Measurements from ENCODE around the gene SANBR. TPM values are rescaled to one million over a fixed set of nuclear protein-coding genes. Genes with fewer than 3 reads are reported as not detected.

The SANBR gene
- total and polyA plus RNA-seq, 2 of the 13 experiments (the other 11 are each of a cell fraction or from before 2014, with no cell fraction given) = 9.8 to 20.9 TPM

- TF ChIP-seq ETV6 (CRISPR knock-in tag; conservative IDR thresholded peaks at IDR 0.05) (no peak), PHF5A (CRISPR knock-in tag; IDR thresholded peaks at IDR 0.05; ENCODE audit: low read depth, unreplicated experiment) (no peak), ZNF451 (CRISPR knock-in tag; IDR thresholded peaks at IDR 0.05) (no peak), ZNF619 (CRISPR knock-in tag; IDR thresholded peaks at IDR 0.05) (no peak), ZC3H4 (CRISPR knock-in tag; IDR thresholded peaks at IDR 0.05; ENCODE audit: borderline replicate concordance) (no peak), JUND (CRISPR knock-in tag; IDR thresholded peaks at IDR 0.05) (no peak), ZNF205 (CRISPR knock-in tag; IDR thresholded peaks at IDR 0.05) (0 out of 2 replicates have a peak, but pooled peaks have one; percentile 36), ZNF260 (CRISPR knock-in tag; IDR thresholded peaks at IDR 0.05; ENCODE audit: borderline replicate concordance, low read depth) (no peak), TEAD3 (CRISPR knock-in tag; optimal IDR thresholded peaks at IDR 0.05; ENCODE audit: borderline replicate concordance) (no peak), SOX13 (IDR thresholded peaks at IDR 0.05) (no peak), SOX13 (CRISPR knock-in tag; conservative IDR thresholded peaks at IDR 0.05 in 1 of 2, IDR thresholded peaks at IDR 0.05 in 1 of 2) (0 out of 4 replicates have a peak, but pooled peaks of 1 of the 2 experiments have one; percentile 9), SAP130 (CRISPR knock-in tag; IDR thresholded peaks at IDR 0.05; ENCODE audit: low read depth) (peak; percentile 31; the same call in 1 of the 2 replicates), FOXK1 (CRISPR knock-in tag; IDR thresholded peaks at IDR 0.05; ENCODE audit: borderline replicate concordance, low read depth) (peak; percentile 50; the same call in 1 of the 2 replicates), GPBP1L1 (CRISPR knock-in tag; IDR thresholded peaks at IDR 0.05) (no peak), SALL1 (CRISPR knock-in tag; IDR thresholded peaks at IDR 0.05) (peak; percentile 57; the same call in 1 of the 2 replicates), MTF1 (CRISPR knock-in tag; IDR thresholded peaks at IDR 0.05) (no peak), ZNF709 (CRISPR knock-in tag; IDR thresholded peaks at IDR 0.05) (0 out of 2 replicates have a peak, but pooled peaks have one; percentile 46), NR2F6 (IDR thresholded peaks at IDR 0.05) (no peak), NR2F6 (CRISPR knock-in tag; IDR thresholded peaks at IDR 0.05) (no peak)
- TF ChIP-seq, protein P1, sequence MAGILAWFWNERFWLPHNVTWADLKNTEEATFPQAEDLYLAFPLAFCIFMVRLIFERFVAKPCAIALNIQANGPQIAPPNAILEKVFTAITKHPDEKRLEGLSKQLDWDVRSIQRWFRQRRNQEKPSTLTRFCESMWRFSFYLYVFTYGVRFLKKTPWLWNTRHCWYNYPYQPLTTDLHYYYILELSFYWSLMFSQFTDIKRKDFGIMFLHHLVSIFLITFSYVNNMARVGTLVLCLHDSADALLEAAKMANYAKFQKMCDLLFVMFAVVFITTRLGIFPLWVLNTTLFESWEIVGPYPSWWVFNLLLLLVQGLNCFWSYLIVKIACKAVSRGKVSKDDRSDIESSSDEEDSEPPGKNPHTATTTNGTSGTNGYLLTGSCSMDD (CRISPR knock-in tag; IDR thresholded peaks at IDR 0.05) = no peak
- TF ChIP-seq, protein P2, sequence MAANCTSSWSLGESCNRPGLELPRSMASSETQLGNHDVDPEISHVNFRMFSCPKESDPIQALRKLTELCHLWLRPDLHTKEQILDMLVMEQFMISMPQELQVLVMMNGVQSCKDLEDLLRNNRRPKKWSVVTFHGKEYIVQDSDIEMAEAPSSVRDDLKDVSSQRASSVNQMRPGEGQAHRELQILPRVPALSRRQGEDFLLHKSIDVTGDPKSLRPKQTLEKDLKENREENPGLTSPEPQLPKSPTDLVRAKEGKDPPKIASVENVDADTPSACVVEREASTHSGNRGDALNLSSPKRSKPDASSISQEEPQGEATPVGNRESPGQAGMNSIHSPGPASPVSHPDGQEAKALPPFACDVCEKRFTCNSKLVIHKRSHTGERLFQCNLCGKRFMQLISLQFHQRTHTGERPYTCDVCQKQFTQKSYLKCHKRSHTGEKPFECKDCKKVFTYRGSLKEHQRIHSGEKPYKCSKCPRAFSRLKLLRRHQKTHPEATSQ (CRISPR knock-in tag; IDR thresholded peaks at IDR 0.05; ENCODE audit: borderline replicate concordance) = no peak
- TF ChIP-seq, protein P3, sequence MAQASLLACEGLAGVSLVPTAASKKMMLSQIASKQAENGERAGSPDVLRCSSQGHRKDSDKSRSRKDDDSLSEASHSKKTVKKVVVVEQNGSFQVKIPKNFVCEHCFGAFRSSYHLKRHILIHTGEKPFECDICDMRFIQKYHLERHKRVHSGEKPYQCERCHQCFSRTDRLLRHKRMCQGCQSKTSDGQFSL (CRISPR knock-in tag; IDR thresholded peaks at IDR 0.05) = no peak
- TF ChIP-seq, protein P4, sequence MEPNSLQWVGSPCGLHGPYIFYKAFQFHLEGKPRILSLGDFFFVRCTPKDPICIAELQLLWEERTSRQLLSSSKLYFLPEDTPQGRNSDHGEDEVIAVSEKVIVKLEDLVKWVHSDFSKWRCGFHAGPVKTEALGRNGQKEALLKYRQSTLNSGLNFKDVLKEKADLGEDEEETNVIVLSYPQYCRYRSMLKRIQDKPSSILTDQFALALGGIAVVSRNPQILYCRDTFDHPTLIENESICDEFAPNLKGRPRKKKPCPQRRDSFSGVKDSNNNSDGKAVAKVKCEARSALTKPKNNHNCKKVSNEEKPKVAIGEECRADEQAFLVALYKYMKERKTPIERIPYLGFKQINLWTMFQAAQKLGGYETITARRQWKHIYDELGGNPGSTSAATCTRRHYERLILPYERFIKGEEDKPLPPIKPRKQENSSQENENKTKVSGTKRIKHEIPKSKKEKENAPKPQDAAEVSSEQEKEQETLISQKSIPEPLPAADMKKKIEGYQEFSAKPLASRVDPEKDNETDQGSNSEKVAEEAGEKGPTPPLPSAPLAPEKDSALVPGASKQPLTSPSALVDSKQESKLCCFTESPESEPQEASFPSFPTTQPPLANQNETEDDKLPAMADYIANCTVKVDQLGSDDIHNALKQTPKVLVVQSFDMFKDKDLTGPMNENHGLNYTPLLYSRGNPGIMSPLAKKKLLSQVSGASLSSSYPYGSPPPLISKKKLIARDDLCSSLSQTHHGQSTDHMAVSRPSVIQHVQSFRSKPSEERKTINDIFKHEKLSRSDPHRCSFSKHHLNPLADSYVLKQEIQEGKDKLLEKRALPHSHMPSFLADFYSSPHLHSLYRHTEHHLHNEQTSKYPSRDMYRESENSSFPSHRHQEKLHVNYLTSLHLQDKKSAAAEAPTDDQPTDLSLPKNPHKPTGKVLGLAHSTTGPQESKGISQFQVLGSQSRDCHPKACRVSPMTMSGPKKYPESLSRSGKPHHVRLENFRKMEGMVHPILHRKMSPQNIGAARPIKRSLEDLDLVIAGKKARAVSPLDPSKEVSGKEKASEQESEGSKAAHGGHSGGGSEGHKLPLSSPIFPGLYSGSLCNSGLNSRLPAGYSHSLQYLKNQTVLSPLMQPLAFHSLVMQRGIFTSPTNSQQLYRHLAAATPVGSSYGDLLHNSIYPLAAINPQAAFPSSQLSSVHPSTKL (CRISPR knock-in tag; IDR thresholded peaks at IDR 0.05) = peak; percentile 40; the same call in 1 of the 2 replicates
Measured at GRCh38 chr2:61021228-61021660, 44.4 kb upstream of the SANBR start (continued).
